ENCODE data around the gene SMIM20. TPM values are rescaled to one million over a fixed set of nuclear protein-coding genes. Genes with fewer than 3 reads are reported as not detected.

The SMIM20 gene
- total and polyA plus RNA-seq, 9 of the 15 experiments (the other 6 are each of a cell fraction or from before 2014, with no cell fraction given): 25.1 to 51.0 (median 38.9) TPM

GRCh38 chr4:25879587-25879986 lies 34.4 kb upstream of the SMIM20 start:
- POLR2A ChIA-PET: interaction anchor here (0.6 kb wide), 1 partner anchor 255 kb away, joined by 3 read pairs; no protein-coding TSS in a partner anchor
- no peak overlapping the region for H3K4me3 ChIP-seq
- FAIRE-seq: no peak
- DNase-seq (ENCODE audit: extremely low read depth in 1 of 4, low spot score in 3 of 4): no peak
- peaks cover 22 to 35% of the 10 kb centered on the region in 2 experiments for H3K27me3 ChIP-seq (ENCODE audit: control insufficient read depth in 2 of 2, insufficient read depth in 2 of 2, low read length in 2 of 2)
- H3K9me3 ChIP-seq (replicated peaks; ENCODE audit: control insufficient read depth, insufficient read depth, low read depth, low read length): no peaks in the 10 kb centered on the region
- no peak overlapping the region for H3K9ac ChIP-seq (ENCODE audit: insufficient read depth in 1 of 2, low read depth in 2 of 2, low read length in 2 of 2)
- no TSS peak for BruUV-seq (replicated peaks)
- no peak overlapping the region for H3K4me2 ChIP-seq (ENCODE audit: insufficient read depth, low read length)
- no peak for ATAC-seq
- in situ Hi-C loops (cut with MboI) (no loop called here), intact Hi-C loops (cut with micrococcal nuclease) (no loop called here)
- CTCF ChIA-PET (ENCODE audit: low intra/inter-chr PET ratio): no interaction called here
- H3K27ac ChIP-seq (ENCODE audit: extremely low read depth, low read depth, low read length): no peak overlapping the region
- H3K79me2 ChIP-seq (ENCODE audit: control insufficient read depth, insufficient read depth, low read length): no peaks in the 10 kb centered on the region
- TF ChIP-seq RBM25 (IDR thresholded peaks at IDR 0.05; ENCODE audit: low read depth, low read length, severe bottlenecking) (peak; percentile 64), SRSF7 (optimal IDR thresholded peaks at IDR 0.05; ENCODE audit: low read depth, low read length) (no peak), BCOR (IDR thresholded peaks at IDR 0.05) (peak; percentile 62; the same call in 1 of the 2 replicates), ZBTB12 (CRISPR knock-in tag; IDR thresholded peaks at IDR 0.05) (no peak), KDM1A (IDR thresholded peaks at IDR 0.05) (0 out of 4 replicates have a peak, but pooled peaks of 1 of the 2 experiments have one; percentile 29), RCOR1 (IDR thresholded peaks at IDR 0.05; ENCODE audit: borderline replicate concordance in 1 of 2, low read depth in 2 of 2, low read length in 2 of 2) (no peak)
- no peaks in the 10 kb centered on the region for H3K4me1 ChIP-seq (replicated peaks in 1 of 2; ENCODE audit: control insufficient read depth in 2 of 2, insufficient read depth in 2 of 2, low read length in 2 of 2)
- H4K20me1 ChIP-seq (replicated peaks; ENCODE audit: control insufficient read depth, insufficient read depth, low read length): no peaks in the 10 kb centered on the region
- WGBS (ENCODE audit: insufficient coverage, low coverage, missing lambda C conversion rate): 2% methylated on average over 6 of the region's 6 CpGs
- H3K9me1 ChIP-seq (ENCODE audit: control insufficient read depth, insufficient read depth, low read length): no peaks in the 10 kb centered on the region
- no peaks in the 10 kb centered on the region for H3K36me3 ChIP-seq (ENCODE audit: control insufficient read depth, insufficient read depth, low read length)
- H2AFZ ChIP-seq (ENCODE audit: low read depth, low read length): no peak overlapping the region
